GM23248 (cell line): ENCODE data around the gene RGMA.

Source experiments
- EZH2 ChIP-seq: fragments of 200-600 bp; sonication (generic); IDR thresholded peaks from 2 replicates; pipeline ENCODE4 v1.6.1; 2018; ENCODE audit warnings: antibody characterized with exemption, mild to moderate bottlenecking; ENCODE audit not compliant: insufficient read depth, poor library complexity, severe bottlenecking
- EZH2phosphoT487 ChIP-seq: fragments of 200-600 bp; sonication (generic); IDR thresholded peaks from 2 replicates; pipeline ENCODE4 v1.6.1; 2018; ENCODE audit warnings: antibody characterized with exemption, moderate library complexity, mild to moderate bottlenecking, low read depth; ENCODE audit not compliant: insufficient read depth

GRCh38 chr15:93124126-93124525 is 35.1 kb upstream of the RGMA start:
- TF ChIP-seq EZH2phosphoT487 (no peak), EZH2 (no peak)
